HG03103 (cell line): Measurements from ENCODE around the gene ZNF780B.

Experiments
- ATAC-seq: cut with Tn5 transposase; IDR thresholded peaks from one replicate; pipeline ENCODE4 v1.9.1; 2021; ENCODE audit warnings: low read depth; ENCODE audit not compliant: unreplicated experiment

Gene ZNF780B

GRCh38 chr19:40055832-40056504, at the start of gene ZNF780B:
Gene ZNF780B (minus strand): TSS chr19:40056231. CDS start chr19:40050332, 5,899 bp downstream.
- no peak for ATAC-seq

DNA sequence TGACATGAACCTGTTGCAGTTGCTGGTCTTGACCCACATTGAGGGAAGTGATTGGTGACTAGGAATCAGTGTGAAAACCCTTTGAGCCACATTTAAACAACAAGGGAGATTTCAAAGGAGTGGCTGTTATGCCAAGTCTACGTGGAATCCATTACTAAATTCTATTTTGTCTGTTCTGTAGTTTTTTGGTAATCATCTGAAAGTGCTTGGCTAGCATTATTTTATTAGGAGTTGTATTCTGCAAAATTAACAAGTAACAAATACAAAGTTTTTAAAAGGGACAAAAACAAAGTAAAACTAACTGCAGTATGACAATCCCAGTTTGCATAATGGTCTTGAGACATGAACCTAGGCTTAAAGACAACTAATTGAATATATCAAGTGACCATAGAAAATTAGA, 48.7 kb upstream of the ZNF780B start:
- ATAC-seq = no peak

DNA sequence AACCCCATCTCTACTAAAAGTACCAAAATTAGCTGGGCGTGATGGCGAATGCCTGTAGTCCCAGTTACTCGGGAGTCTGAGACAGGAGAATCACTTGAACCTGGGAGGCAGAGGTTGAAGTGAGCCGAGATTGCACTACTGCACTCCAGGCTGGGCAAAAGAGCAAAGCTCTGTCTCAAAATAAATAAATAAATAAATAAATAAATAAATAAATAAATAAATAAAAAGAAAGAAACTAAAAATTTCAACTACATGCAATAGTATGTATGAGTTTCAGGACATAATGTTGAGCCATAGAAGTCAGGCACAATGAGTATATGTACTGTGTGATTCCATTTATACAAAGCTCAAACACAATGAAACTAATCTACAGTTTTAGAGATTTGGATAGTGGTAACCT, 47.6 kb upstream of the ZNF780B start:
- ATAC-seq = no peak

- ATAC-seq = no peak
Observed at GRCh38 chr19:40101813-40102212, 45.8 kb upstream of the ZNF780B start.

DNA sequence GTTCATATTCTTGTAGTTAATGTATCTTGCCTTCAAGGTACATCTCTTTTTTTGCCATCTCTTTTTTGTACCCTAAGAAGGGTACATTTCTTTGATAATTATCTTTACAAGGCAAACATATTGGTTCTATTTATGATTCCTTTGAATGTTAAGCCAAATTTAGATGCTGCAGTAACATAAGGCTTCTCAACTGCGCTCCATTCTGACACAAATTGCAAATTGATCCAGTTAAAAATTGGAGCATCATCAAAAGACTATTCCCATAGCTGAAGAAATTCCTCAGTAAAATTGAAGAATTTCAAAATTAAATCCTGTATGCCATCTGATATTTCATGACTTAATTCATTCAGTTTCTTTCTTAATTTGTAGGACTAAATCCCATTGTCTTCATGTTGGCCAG, 37.4 kb upstream of the ZNF780B start:
- no peak for ATAC-seq

- ATAC-seq = no peak
Observed at GRCh38 chr19:40091205-40092129, 35.4 kb upstream of the ZNF780B start.

- peak; percentile 65 for ATAC-seq
Observed at GRCh38 chr19:40090241-40091204, 34.5 kb upstream of the ZNF780B start, which contains the start of gene ZNF780A. Gene ZNF780A (minus strand): TSS chr19:40090943. CDS start chr19:40084753, 6,190 bp downstream.

DNA sequence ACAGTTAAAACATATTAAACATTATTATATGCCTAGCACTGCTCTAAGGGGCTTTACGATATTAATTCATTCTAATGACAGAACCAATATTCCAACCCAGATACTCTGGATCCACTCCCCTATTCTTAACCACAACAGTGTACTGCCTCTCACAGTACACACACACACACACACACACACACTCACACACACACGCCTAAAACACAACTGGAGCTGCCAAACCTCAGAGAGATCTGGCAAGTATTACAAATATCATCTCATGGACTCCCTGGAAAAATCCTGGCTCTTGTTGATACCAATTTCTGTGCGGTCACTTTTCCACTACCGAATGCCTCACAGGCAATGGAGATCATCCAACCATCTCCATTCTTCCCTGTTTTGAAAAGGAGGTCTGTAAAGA, 33.4 kb upstream of the ZNF780B start:
- ATAC-seq = no peak

GRCh38 chr19:40088299-40089047, 32.4 kb upstream of the ZNF780B start:
- ATAC-seq = no peak

GRCh38 chr19:40084948-40085347, 28.9 kb upstream of the ZNF780B start:
- ATAC-seq = no peak

GRCh38 chr19:40081411-40081810, 25.4 kb upstream of the ZNF780B start:
- no peak for ATAC-seq

GRCh38 chr19:40080289-40080688, 24.3 kb upstream of the ZNF780B start:
- no peak for ATAC-seq

- ATAC-seq = no peak
Observed at GRCh38 chr19:40078377-40078776, 22.3 kb upstream of the ZNF780B start.

DNA sequence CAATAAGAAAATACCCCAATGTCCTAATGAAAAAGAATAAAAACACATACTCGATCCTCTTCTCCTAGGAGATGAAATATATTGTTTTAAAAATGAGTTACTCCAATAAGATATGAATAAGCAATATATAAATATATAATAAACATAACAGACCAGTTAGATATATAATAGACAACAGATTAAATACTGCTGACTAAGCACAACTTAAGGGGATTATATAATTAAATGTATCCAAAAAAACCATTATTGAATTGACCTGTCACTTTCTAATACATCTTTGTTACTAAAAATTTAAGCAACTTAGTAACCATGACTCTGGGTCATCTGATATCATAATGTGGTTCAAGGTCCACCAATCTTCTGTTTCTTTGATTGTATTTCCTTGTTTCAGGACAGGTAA, 14.0 kb upstream of the ZNF780B start:
- ATAC-seq = no peak

- ATAC-seq = no peak
Observed at GRCh38 chr19:40059624-40060023, 3.6 kb upstream of the ZNF780B start.

DNA sequence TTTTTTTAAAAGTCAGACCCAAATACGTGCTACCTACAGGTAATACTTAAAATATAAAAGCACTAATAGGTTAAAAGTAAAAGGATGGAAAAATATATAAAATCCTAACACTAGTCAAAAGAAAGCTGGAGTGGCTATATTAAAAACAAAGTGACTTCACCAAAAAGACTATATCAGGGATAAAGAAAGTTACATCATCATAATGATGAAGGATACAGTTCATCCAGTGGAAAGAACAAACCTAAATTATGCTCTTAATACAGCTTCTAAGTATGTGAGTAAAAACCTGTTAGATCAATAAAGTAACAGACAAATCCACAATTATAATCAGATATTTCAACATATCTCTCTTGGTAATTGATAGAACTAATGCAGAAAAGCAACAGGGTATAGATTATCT, 1.1 kb upstream of the ZNF780B start:
- no peak for ATAC-seq

GRCh38 chr19:40056505-40056904, 474 bp upstream of the ZNF780B start:
- no peak for ATAC-seq

- ATAC-seq = no peak
Observed at GRCh38 chr19:40055049-40055448, 982 bp downstream of the ZNF780B start.

- no peak for ATAC-seq
Observed at GRCh38 chr19:40054632-40055031, 1.4 kb downstream of the ZNF780B start.

- ATAC-seq = no peak
Observed at GRCh38 chr19:40053491-40053890, 2.5 kb downstream of the ZNF780B start.
